Gastrocnemius medialis (tissue), 4 donors: ENCODE measurements around the gene ASTN2.

Source experiments
- CTCF ChIP-seq, 5 experiments: fragments of 450-650 bp in 3 of 5; fragments of 200-600 bp in 2 of 5; sonication (generic) in 2 of 5; IDR thresholded peaks in 4 of 5; conservative IDR thresholded peaks in 1 of 5; 1 replicate in 4 of 5; 2 replicates in 1 of 5; pipeline ENCODE4 v1.5.1; 2016 to 2019; ENCODE audit warnings: antibody characterized with exemption in 5 of 5, mild to moderate bottlenecking in 3 of 5, moderate library complexity in 3 of 5
- POLR2A ChIP-seq, 2 donors: fragments of 450-650 bp; IDR thresholded peaks; one replicate each; pipeline ENCODE4 v1.6.1; 2017; ENCODE audit warnings: antibody characterized with exemption in 2 of 2, mild to moderate bottlenecking in 2 of 2, moderate library complexity in 2 of 2

- TF ChIP-seq CTCF (IDR thresholded peaks at IDR 0.05 in 4 of 5, conservative IDR thresholded peaks at IDR 0.05 in 1 of 5) (no peak), POLR2A (IDR thresholded peaks at IDR 0.05) (no peak)
Measured at GRCh38 chr9:117104716-117105495, 310.0 kb downstream of the ASTN2 start.
